Measurements from ENCODE around the gene SPPL2A.

The SPPL2A gene

GRCh38 chr15:50652671-50653070, 112.8 kb downstream of the SPPL2A start:
- H3K4me3 ChIP-seq (ENCODE audit: low read depth, low read length) = no peak overlapping the region
- ChIA-PET POLR2A (interaction anchor here (0.6 kb wide), 1 partner anchor 220 kb away, joined by 3 read pairs; no protein-coding TSS in a partner anchor), CTCF (no interaction called here)
- TF ChIP-seq ZNF10 (tag by site-specific recombination; IDR thresholded peaks at IDR 0.05) (no peak), ZNF19 (tag by site-specific recombination; IDR thresholded peaks at IDR 0.05; ENCODE audit: low read depth) (no peak), ZBTB48 (tag by site-specific recombination; IDR thresholded peaks at IDR 0.05) (no peak), ZIC2 (tag by site-specific recombination; IDR thresholded peaks at IDR 0.05) (no peak), ZNF548 (tag by site-specific recombination; IDR thresholded peaks at IDR 0.05) (no peak), ZNF16 (tag by site-specific recombination; IDR thresholded peaks at IDR 0.05; ENCODE audit: low read depth) (no peak), BCL6B (tag by site-specific recombination; IDR thresholded peaks at IDR 0.05) (no peak), ZBTB17 (tag by site-specific recombination; IDR thresholded peaks at IDR 0.05) (no peak), ZNF600 (tag by site-specific recombination; IDR thresholded peaks at IDR 0.05) (no peak), ZNF76 (tag by site-specific recombination; IDR thresholded peaks at IDR 0.05; ENCODE audit: borderline replicate concordance, low read depth) (no peak), ZNF2 (tag by site-specific recombination; IDR thresholded peaks at IDR 0.05) (no peak), ZNF202 (tag by site-specific recombination; IDR thresholded peaks at IDR 0.05; ENCODE audit: borderline replicate concordance) (no peak), ZNF521 (tag by site-specific recombination; IDR thresholded peaks at IDR 0.05) (no peak), AEBP2 (tag by site-specific recombination; IDR thresholded peaks at IDR 0.05; ENCODE audit: borderline replicate concordance) (no peak), ZNF292 (tag by site-specific recombination; IDR thresholded peaks at IDR 0.05; ENCODE audit: borderline replicate concordance, low read depth) (no peak), ZNF623 (tag by site-specific recombination; IDR thresholded peaks at IDR 0.05) (no peak), GLI2 (tag by site-specific recombination; IDR thresholded peaks at IDR 0.05; ENCODE audit: borderline replicate concordance, low read depth) (no peak)
- TF ChIP-seq, protein P1, sequence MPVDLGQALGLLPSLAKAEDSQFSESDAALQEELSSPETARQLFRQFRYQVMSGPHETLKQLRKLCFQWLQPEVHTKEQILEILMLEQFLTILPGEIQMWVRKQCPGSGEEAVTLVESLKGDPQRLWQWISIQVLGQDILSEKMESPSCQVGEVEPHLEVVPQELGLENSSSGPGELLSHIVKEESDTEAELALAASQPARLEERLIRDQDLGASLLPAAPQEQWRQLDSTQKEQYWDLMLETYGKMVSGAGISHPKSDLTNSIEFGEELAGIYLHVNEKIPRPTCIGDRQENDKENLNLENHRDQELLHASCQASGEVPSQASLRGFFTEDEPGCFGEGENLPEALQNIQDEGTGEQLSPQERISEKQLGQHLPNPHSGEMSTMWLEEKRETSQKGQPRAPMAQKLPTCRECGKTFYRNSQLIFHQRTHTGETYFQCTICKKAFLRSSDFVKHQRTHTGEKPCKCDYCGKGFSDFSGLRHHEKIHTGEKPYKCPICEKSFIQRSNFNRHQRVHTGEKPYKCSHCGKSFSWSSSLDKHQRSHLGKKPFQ (tag by site-specific recombination; IDR thresholded peaks at IDR 0.05) = no peak
- TF ChIP-seq, protein P2, sequence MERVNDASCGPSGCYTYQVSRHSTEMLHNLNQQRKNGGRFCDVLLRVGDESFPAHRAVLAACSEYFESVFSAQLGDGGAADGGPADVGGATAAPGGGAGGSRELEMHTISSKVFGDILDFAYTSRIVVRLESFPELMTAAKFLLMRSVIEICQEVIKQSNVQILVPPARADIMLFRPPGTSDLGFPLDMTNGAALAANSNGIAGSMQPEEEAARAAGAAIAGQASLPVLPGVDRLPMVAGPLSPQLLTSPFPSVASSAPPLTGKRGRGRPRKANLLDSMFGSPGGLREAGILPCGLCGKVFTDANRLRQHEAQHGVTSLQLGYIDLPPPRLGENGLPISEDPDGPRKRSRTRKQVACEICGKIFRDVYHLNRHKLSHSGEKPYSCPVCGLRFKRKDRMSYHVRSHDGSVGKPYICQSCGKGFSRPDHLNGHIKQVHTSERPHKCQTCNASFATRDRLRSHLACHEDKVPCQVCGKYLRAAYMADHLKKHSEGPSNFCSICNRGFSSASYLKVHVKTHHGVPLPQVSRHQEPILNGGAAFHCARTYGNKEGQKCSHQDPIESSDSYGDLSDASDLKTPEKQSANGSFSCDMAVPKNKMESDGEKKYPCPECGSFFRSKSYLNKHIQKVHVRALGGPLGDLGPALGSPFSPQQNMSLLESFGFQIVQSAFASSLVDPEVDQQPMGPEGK (tag by site-specific recombination; IDR thresholded peaks at IDR 0.05) = no peak
- TF ChIP-seq, protein P3, sequence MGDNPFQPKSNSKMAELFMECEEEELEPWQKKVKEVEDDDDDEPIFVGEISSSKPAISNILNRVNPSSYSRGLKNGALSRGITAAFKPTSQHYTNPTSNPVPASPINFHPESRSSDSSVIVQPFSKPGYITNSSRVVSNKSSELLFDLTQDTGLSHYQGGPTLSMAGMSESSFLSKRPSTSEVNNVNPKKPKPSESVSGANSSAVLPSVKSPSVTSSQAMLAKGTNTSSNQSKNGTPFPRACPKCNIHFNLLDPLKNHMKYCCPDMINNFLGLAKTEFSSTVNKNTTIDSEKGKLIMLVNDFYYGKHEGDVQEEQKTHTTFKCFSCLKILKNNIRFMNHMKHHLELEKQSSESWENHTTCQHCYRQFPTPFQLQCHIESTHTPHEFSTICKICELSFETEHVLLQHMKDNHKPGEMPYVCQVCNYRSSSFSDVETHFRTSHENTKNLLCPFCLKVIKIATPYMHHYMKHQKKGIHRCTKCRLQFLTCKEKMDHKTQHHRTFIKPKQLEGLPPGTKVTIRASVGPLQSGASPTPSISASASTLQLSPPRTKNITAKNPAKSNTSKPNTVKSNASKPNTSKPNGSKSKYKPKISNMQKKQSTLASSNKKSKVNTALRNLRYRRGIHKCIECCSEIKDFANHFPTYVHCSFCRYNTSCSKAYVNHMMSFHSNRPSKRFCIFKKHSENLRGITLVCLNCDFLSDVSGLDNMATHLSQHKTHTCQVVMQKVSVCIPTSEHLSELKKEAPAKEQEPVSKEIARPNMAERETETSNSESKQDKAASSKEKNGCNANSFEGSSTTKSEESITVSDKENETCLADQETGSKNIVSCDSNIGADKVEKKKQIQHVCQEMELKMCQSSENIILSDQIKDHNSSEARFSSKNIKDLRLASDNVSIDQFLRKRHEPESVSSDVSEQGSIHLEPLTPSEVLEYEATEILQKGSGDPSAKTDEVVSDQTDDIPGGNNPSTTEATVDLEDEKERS (tag by site-specific recombination; IDR thresholded peaks at IDR 0.05) = no peak
- no peaks in the 10 kb centered on the region for H3K9me3 ChIP-seq (ENCODE audit: control insufficient read depth, insufficient read depth, low read depth, low read length)
- H3K27ac ChIP-seq (ENCODE audit: extremely low read depth, low read depth, low read length) = no peak overlapping the region
- H3K36me3 ChIP-seq (ENCODE audit: control insufficient read depth in 2 of 2, insufficient read depth in 1 of 2, low read length in 2 of 2) = peaks cover 27 to 43% of the 10 kb centered on the region in 2 experiments; a peak in 2 of 3 replicates
- no peaks in the 10 kb centered on the region for H3K4me1 ChIP-seq (ENCODE audit: control insufficient read depth, insufficient read depth, low read length)

Data from HEK293 (cell line).